HCT116 (cell line): Measurements from ENCODE around the gene PTTG1IP. TPM values are rescaled to one million over a fixed set of nuclear protein-coding genes. Genes with fewer than 3 reads are reported as not detected.

ENCODE experiments used
- ATAC-seq: fragments of 200-7000 bp; cut with Tn5 transposase; 2 replicates; pipeline ENCODE4 v1.9.1; 2020; ENCODE audit warnings: mild to moderate bottlenecking, moderate library complexity
- BruUV-seq: library from RNA; stranded (reverse); fragments of 400-500 nt; replicated peaks from 2 replicates; lab custom pipeline; 2021; lab: Mats Ljungman, UMichigan
- CTCF ChIA-PET: fragments of 300-600 bp; sonication (Branson Sonifier 250); formaldehyde crosslinking; loops from one replicate; lab custom pipeline; 2021; ENCODE audit warnings: antibody characterized with exemption; lab: Charles Lee
- POLR2A ChIA-PET: fragments of 300-600, 350-600 bp; sonication (Branson Sonifier 250); formaldehyde crosslinking; loops from one replicate; lab custom pipeline; 2021; ENCODE audit warnings: antibody characterized with exemption; lab: Charles Lee
- RAD21 ChIA-PET, 2 experiments: fragments of 300-600 bp; sonication (Branson Sonifier 250); formaldehyde crosslinking; loops; one replicate each; lab custom pipeline; 2023; ENCODE audit warnings: low total read pairs in 2 of 2; ENCODE audit not compliant: uncharacterized antibody in 2 of 2, unreplicated experiment in 2 of 2, low non-redundant PET in 1 of 2; lab: Charles Lee
- DNase-seq: peaks from one replicate; pipeline ENCODE4 v3.0.0-alpha.2; 2010; ENCODE audit warnings: low read depth, low spot score
- H2AFZ ChIP-seq: fragments of 200-600 bp; shearing (Covaris generic), sonication (generic); 2 replicates; pipeline ENCODE4 v1.6.1; 2017; ENCODE audit warnings: low read depth, mixed run types, mixed read lengths, antibody characterized with exemption, low read length; ENCODE audit not compliant: poor library complexity, severe bottlenecking
- H3K27ac ChIP-seq: 2 replicates; pipeline ENCODE4 v1.5.1; 2012; ENCODE audit warnings: low read depth, low read length
- H3K27me3 ChIP-seq: fragments of 200-600 bp; sonication (generic); 2 replicates; pipeline ENCODE4 v1.6.1; 2016; ENCODE audit warnings: mixed run types, low read length, mixed read lengths; ENCODE audit not compliant: insufficient read depth
- H3K36me3 ChIP-seq, 2 experiments: fragments of 200-500 bp in 1 of 2; fragments of 200-600 bp in 1 of 2; sonication (Bioruptor generic) in 1 of 2; sonication (generic) in 1 of 2; 2 replicates each; pipeline versions ENCODE4 v1.5.1 to v1.6.1; 2014 to 2016; ENCODE audit warnings: low read length in 2 of 2, inconsistent platforms in 1 of 2, mixed read lengths in 1 of 2, mixed run types in 1 of 2; ENCODE audit not compliant: insufficient read depth in 2 of 2, control insufficient read depth in 1 of 2
- H3K4me1 ChIP-seq, 2 experiments: fragments of 200-600 bp in 1 of 2; sonication (generic) in 1 of 2; 2 replicates each; pipeline versions ENCODE4 v1.5.1 to v1.6.1; 2012 to 2017; ENCODE audit warnings: low read length in 2 of 2, inconsistent platforms in 1 of 2, mild to moderate bottlenecking in 1 of 2, mixed read lengths in 1 of 2, mixed run types in 1 of 2, moderate library complexity in 1 of 2; ENCODE audit not compliant: insufficient read depth in 2 of 2, control insufficient read depth in 1 of 2
- H3K4me2 ChIP-seq: fragments of 200-600 bp; sonication (generic); 2 replicates; pipeline ENCODE4 v1.6.1; 2017; ENCODE audit warnings: mixed run types, low read length, mixed read lengths
- H3K4me3 ChIP-seq, 2 experiments: fragments of 200-600 bp in 1 of 2; sonication (generic) in 1 of 2; replicated peaks in 1 of 2; 2 replicates each; pipeline ENCODE4 v1.5.1; 2011 to 2016; ENCODE audit warnings: low read length in 2 of 2, control low read depth in 1 of 2, low read depth in 1 of 2, mild to moderate bottlenecking in 1 of 2, mixed read lengths in 1 of 2, mixed run types in 1 of 2
- H3K79me2 ChIP-seq: fragments of 200-600 bp; sonication (generic); 2 replicates; pipeline ENCODE4 v1.6.1; 2017; ENCODE audit warnings: mild to moderate bottlenecking, mixed run types, low read length, moderate library complexity, mixed read lengths; ENCODE audit not compliant: insufficient read depth
- H3K9ac ChIP-seq: fragments of 200-600 bp; sonication (generic); 2 replicates; pipeline ENCODE4 v1.6.1; 2016; ENCODE audit warnings: low read length, mixed read lengths
- H3K9me2 ChIP-seq: fragments of 200-600 bp; sonication (generic), shearing (Covaris generic); 2 replicates; pipeline ENCODE4 v1.6.1; 2017; ENCODE audit warnings: mixed run types, mild to moderate bottlenecking, moderate library complexity; ENCODE audit not compliant: insufficient read depth
- H3K9me3 ChIP-seq, 2 experiments: fragments of 200-500 bp in 1 of 2; fragments of 200-600 bp in 1 of 2; sonication (Bioruptor generic) in 1 of 2; sonication (generic) in 1 of 2; 2 replicates each; pipeline ENCODE4 v1.6.1; 2014 to 2017; ENCODE audit warnings: low read length in 2 of 2, mixed read lengths in 2 of 2, inconsistent platforms in 1 of 2, low read depth in 1 of 2, mild to moderate bottlenecking in 1 of 2, mixed run types in 1 of 2, moderate library complexity in 1 of 2; ENCODE audit not compliant: control insufficient read depth in 1 of 2, insufficient read depth in 1 of 2
- H4K20me1 ChIP-seq: fragments of 200-600 bp; sonication (generic), shearing (Covaris generic); 2 replicates; pipeline ENCODE4 v1.6.1; 2017; ENCODE audit warnings: mixed run types, mild to moderate bottlenecking, moderate library complexity; ENCODE audit not compliant: insufficient read depth
- ATF3 ChIP-seq: IDR thresholded peaks from 2 replicates; pipeline ENCODE4 v1.6.1; 2012
- EGR1 ChIP-seq: IDR thresholded peaks from 2 replicates; pipeline ENCODE4 v1.6.1; 2012; ENCODE audit warnings: low read depth
- EZH2 ChIP-seq: fragments of 200-600 bp; sonication (generic); IDR thresholded peaks from 2 replicates; pipeline ENCODE4 v1.6.1; 2017; ENCODE audit warnings: antibody characterized with exemption, mixed run types
- EZH2phosphoT487 ChIP-seq: fragments of 200-600 bp; IDR thresholded peaks from 2 replicates; pipeline ENCODE4 v1.6.1; 2018; ENCODE audit warnings: antibody characterized with exemption, borderline replicate concordance
- FOSL1 ChIP-seq: IDR thresholded peaks from 2 replicates; pipeline ENCODE4 v1.6.1; 2012; ENCODE audit warnings: low read depth
- MAX ChIP-seq: IDR thresholded peaks from 2 replicates; pipeline ENCODE4 v1.6.1; 2012
- POLR2A ChIP-seq: IDR thresholded peaks from 2 replicates; pipeline ENCODE4 v1.7.0; 2011; ENCODE audit warnings: borderline replicate concordance; ENCODE audit not compliant: insufficient read depth, insufficient read length; ENCODE audit errors: extremely low read depth
- POLR2AphosphoS5 ChIP-seq: IDR thresholded peaks from 2 replicates; pipeline ENCODE4 v1.6.1; 2011; ENCODE audit warnings: mild to moderate bottlenecking, low read depth, low read length, moderate library complexity
- RAD21 ChIP-seq: IDR thresholded peaks from 2 replicates; pipeline ENCODE4 v1.6.1; 2012; ENCODE audit warnings: low read depth, mild to moderate bottlenecking
- REST ChIP-seq: IDR thresholded peaks from 2 replicates; pipeline ENCODE4 v1.6.1; 2012; ENCODE audit warnings: low read depth
- SIN3A ChIP-seq: IDR thresholded peaks from 2 replicates; pipeline ENCODE4 v1.6.1; 2012; ENCODE audit warnings: low read depth
- SP1 ChIP-seq: IDR thresholded peaks from 2 replicates; pipeline ENCODE4 v1.6.1; 2012; ENCODE audit warnings: low read depth
- SRF ChIP-seq: IDR thresholded peaks from 2 replicates; pipeline ENCODE4 v1.6.1; 2012; ENCODE audit warnings: low read depth
- TCF7L2 ChIP-seq: IDR thresholded peaks from 2 replicates; pipeline ENCODE4 v1.7.0; 2011; ENCODE audit warnings: borderline replicate concordance, inconsistent platforms; ENCODE audit not compliant: insufficient read depth, insufficient read length; ENCODE audit errors: extremely low read depth
- YY1 ChIP-seq: IDR thresholded peaks from 2 replicates; pipeline ENCODE4 v1.6.1; 2011; ENCODE audit warnings: low read length, low read depth, moderate library complexity, mild to moderate bottlenecking; ENCODE audit not compliant: insufficient replicate concordance; ENCODE audit errors: extremely low read depth
- ZFX ChIP-seq: fragments of 450-650 bp; IDR thresholded peaks from 2 replicates; pipeline ENCODE4 v1.6.1; 2017
- intact Hi-C: fragments of 100-400 bp; cut with micrococcal nuclease; formaldehyde crosslinking; loops from 2 replicates; pipeline ENCODE4 v1.10.0; 2022
- total RNA-seq: library from RNA; stranded (reverse); gene quantifications from one replicate; pipeline ENCODE4 v1.2.1, GENCODE V29; 2021; ENCODE audit not compliant: unreplicated experiment

Gene PTTG1IP
- total RNA-seq, 1 experiment from 2014 or later = 83.4 TPM

- Histone ChIP-seq H2AFZ (no peak overlapping the region), H3K9me3 (no peaks in the 10 kb centered on the region), H3K79me2 (peaks cover 15% of the 10 kb centered on the region; the same call in 1 of the 2 replicates)
- POLR2A ChIA-PET = no interaction called here
- no peak for ATAC-seq
- DNase-seq = no peak
- intact Hi-C loops = no loop called here
- no TSS peak for BruUV-seq
- TF ChIP-seq RAD21 (no peak), FOSL1 (no peak), SIN3A (no peak), EZH2 (no peak), POLR2AphosphoS5 (no peak), TCF7L2 (no peak), YY1 (no peak), ATF3 (no peak), EZH2phosphoT487 (no peak), REST (no peak), ZFX (no peak), SRF (no peak), SP1 (no peak), EGR1 (no peak), MAX (no peak), POLR2A (no peak)
- TF ChIP-seq, all 23 proteins: peak for 0
- Histone ChIP-seq H4K20me1 (no peaks in the 10 kb centered on the region), H3K4me1 (peaks cover 3 to 8% of the 10 kb centered on the region in 2 experiments; a peak in 3 of 4 replicates), H3K4me2 (no peak overlapping the region), H3K9me2 (no peaks in the 10 kb centered on the region), H3K9ac (no peak overlapping the region), H3K4me3 (no peak overlapping the region), H3K27ac (no peak overlapping the region), H3K27me3 (no peaks in the 10 kb centered on the region), H3K36me3 (peaks cover 21 to 40% of the 10 kb centered on the region in 2 experiments; a peak in 3 of 4 replicates)
- ChIA-PET RAD21 (no interaction called here), CTCF (no interaction called here)
Measured at GRCh38 chr21:44850905-44851657, 22.4 kb downstream of the PTTG1IP start.
